CD4-positive, alpha-beta T cell treated with Interferon gamma for 1 hour (primary cell): ENCODE results near the gene GYPC.

Experiments used
- DNase-seq: peaks from one replicate; pipeline ENCODE4 v3.0.0-alpha.2; 2020

GYPC gene

DNA sequence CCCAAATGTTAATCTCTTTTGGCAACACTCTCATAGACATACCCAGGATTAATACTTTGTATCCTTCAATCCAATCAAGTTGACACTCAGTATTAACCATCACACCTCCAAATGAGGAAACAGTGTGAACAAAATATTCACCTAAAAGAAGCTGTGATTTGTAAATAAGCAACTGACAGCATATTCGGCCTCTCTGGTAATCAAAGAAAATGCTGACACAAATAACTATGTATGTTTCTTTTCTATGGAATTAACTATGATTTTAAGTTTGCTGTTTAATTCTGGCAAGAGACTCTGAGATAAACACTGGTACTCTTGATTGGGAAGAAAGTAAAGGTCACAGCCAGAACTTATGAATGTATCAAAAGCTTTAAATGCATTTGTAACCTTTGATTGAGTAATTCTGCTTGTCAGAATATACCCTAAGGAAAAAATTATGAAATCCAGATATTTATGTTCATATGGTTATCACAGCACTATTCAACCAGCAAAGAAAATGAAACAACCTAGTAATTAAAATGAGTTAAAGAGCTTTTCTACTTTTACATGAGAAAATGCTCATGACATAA is 3.6 kb upstream of the GYPC start:
- DNase-seq, result no peak

DNA sequence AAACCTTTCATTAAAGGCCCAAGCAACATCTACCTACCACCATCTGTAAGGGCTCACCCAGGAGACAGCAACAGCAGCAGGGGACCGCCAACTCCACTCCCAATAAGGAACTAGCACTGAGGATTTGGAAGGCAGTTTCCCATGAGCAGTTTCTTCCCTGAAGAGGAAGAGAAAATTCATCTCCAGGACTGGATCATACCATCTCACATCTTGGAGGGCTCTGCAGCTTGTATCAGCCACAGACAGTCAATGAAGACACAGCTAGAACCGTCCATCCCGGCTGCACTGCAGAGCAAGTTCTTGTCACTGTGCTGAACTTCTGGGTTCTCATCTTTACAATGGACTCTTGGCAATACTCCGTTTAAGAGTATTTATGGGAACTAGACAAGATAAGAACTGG is 2.8 kb upstream of the GYPC start:
- DNase-seq, result no peak

GRCh38 chr2:126653761-126654160 is 2.2 kb upstream of the GYPC start:
- DNase-seq, result no peak

DNA sequence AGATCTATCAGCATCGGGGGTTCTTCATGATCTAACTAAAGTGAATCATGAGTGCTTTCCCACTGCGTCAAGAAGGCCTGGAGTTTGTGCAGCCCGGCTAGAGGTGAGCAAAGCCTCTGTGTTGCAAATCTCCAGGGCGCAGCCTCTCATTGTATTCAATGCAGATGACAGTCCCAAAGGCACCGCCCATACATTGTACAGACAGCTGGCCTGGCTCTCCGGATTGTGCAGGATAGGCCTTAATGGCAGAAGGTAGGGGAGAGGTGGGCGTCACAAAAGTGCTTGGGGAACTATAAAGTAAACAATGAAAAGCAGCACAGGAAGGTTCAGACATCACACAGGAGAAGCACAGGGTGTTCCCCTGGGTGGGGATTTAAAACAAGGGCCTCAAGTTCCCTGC is 907 bp upstream of the GYPC start:
- DNase-seq, result no peak

DNA sequence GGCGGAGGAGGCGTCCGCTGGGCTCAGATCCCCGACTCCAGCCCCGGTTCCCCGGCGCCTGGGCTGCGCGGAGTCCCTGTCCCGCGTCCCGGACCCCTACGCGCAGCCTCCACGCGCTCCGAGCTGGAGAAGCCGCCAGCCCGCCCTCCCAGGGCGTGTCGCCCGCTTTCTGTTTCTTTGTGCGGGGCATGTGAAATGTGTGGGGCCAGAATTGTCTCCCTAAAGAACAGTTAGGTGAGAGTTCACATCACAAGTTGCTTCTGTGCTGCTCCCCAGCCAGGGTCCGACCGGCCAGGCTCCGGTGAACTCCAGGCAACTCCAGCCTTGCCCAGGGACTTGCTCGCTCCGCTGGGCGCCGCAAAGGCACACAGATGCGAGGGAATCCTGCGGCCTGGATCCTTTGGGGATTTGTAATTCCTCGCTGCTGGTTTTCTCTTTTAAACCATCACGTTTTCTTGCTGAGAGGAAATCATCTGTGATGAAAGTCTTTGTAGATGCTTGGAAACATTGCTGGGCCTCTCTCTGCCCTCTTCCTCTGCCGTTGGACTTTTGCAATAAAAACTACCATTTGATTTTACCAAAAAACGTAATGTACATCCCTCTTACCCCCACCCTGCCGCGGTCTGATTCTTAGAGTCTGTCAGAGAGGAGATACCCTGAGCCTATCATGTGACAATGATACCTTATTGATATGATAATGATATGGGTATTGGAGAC is 631 bp downstream of the GYPC start:
- DNase-seq, result peak; percentile 13

- peak; percentile 66 for DNase-seq
Observed at GRCh38 chr2:126657148-126657635, 1.2 kb downstream of the GYPC start.

DNA sequence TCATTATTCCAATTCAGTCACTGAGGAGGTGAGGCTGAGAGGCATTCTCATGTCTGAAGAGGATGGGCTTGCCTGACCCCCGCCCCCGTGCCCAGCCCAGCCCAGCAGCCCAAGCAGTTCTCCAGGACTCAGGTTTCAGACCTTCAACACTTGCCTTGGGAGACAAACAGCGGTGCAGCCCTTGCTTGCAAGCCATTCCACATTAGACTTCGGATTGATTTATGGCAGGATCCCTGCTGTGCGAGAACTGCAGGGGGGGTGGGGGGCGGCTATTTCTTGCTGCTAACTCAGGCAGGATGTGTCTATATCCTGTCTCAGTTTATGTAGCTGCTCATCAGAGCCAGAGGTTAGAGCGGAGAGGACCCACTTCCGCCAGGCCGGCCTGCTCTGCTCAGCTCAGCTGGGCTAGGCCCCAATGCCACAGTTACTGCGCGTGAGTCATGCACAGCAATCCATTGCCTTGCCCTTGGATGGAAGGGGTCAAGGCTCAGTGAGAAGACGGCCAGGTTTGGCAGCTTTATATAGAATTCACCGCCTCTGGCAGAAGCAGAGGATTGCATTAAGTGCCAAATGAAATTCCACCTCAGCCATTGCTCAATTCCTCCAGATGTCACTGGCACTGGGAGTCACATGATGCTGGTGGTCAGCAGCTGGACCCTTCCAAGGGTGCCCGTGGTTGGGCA is 1.8 kb downstream of the GYPC start:
- DNase-seq, result peak; percentile 79

GRCh38 chr2:126658319-126658904 is 2.5 kb downstream of the GYPC start:
- DNase-seq, result no peak

DNA sequence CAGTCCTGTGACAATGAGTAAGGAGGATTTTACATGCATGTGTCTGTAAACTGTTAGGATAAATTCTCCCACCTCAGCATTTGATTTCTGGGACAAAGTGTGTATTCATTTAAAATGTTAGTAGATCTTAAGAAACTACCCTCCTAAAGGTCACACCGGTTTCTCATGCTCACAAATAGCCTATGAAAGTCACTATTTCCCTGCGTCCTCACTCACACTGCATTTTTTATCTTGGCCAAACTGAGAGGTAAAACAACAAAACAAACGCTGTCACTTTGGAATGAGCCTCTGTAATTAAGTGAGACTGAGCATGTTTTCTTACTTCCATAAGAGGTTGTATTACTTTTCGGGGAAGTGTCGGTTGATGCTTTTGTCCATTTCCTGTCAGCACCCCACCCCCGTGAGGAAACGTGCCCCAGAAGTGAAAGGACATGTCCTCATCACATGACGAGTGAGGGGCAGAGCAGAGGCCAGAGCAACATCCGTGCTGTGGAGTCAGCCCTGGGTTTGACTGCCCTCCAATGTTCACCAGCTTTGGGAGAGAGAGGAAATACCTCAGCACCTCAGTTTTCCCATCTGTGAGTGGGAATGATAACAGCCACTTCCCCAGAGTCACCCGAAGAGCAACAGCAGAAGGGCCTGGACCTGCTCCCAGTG is 3.1 kb downstream of the GYPC start:
- DNase-seq, result peak; percentile 80

DNA sequence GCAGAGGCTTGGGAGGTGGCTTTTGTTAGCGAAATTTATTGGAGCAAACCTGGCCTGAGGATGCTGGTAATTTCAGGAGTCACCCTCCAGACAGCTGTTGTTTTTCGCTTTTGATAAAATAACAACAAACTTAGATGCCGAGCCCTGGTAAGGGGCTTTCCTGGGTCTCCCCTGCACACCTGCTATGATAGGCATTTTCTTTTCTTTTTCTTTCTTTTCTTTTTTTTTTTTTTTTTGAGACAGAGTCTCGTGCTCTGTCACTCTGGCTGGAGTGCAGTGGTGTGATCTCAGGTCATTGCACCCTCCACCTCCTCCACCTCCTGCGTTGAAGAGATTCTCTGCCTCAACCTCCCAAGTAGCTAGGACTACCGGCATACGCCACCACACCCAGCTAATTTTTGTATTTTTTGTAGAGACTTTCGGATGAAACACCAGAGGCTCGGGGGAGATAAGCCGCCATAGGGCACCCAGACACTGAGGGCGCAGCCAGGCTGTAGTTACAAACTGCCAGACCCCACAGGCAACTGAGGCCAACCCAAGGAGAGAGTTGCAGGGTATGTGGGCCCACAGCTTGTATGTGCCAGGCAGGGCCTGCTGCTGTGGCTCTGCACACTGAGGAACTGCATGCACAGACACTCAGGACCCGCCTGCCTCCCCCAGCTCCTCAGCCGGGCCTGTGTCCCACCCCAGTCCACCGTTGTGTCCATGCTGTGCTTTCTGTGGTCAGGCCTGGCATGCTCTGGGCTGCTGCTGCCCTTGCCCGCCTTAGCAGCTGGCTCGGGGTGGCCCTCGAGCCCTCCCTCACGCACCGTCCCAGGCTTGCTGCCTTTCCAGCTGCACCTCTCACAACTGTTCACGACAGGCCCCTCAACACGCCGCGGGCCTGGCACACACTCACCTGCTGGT is 3.9 kb downstream of the GYPC start:
- DNase-seq, result no peak

- no peak for DNase-seq
Observed at GRCh38 chr2:126660971-126661370, 5.0 kb downstream of the GYPC start.

GRCh38 chr2:126661702-126662500 is 5.9 kb downstream of the GYPC start:
- no peak for DNase-seq

GRCh38 chr2:126662621-126663020 is 6.7 kb downstream of the GYPC start:
- no peak for DNase-seq

GRCh38 chr2:126663184-126663963 is 7.4 kb downstream of the GYPC start:
- DNase-seq, result no peak

DNA sequence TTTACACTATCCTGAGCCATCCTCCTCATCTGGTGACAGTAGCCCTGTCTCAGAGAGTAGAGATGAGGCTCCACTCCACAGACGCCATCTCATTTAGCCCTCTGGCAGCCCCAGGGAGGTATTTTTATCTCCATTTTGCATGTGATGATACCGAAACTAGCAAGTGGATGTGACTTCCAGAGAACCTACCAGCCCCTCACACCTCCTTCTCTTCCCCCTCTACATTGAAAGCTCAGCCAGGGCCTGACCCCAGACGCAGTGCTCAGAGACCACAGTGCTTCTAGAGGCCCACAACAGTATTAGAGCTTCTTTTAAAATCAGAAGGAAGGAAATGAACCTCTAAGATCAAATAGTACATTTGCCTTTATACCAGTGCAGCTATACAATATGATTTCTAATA is 8.3 kb downstream of the GYPC start:
- no peak for DNase-seq

GRCh38 chr2:126664639-126665038 is 8.7 kb downstream of the GYPC start:
- DNase-seq, result no peak

GRCh38 chr2:126665483-126665882 is 9.5 kb downstream of the GYPC start:
- no peak for DNase-seq

- DNase-seq, result no peak
Observed at GRCh38 chr2:126668254-126668653, 12.3 kb downstream of the GYPC start.

DNA sequence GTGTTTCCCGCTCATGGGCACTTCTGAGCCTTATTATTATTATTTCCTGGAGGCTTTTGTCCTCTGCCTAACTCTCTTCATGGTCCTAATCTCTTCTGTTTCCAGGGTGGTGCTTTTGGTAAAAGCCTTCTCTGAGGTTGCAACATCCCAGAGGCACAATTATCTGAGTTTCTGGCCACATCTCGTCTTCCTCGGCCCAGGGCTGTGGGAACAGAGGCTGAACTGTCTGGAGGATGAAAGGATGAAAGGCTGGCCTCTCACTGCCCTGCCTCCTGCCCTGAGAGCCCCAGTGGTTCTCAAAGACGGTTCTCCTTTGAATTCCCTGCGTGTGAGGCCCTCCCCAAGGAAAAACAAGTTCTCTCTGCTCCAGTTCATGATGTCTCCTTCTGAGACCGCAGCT is 13.8 kb downstream of the GYPC start:
- DNase-seq, result no peak

DNA sequence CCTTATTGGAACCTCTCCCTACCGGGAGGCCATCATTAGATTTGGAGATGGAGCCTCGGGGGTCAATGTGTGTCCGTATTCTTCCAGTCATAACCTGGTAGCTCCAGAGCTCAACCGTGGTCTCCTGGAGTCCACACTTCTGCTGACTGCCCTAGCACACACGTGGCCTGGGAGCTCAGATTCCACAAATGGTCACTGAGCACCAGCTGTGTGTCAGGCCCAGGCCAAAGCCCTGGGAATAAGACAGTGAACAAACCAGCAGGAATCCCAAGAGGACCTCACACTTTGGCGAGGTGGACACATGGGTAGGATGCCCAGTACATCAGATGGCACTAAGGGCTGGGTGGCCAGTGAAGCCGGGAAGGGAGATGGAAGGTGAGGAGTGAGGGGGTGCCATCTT is 15.5 kb downstream of the GYPC start:
- DNase-seq, result no peak
